HG03521 (cell line): ENCODE data around the gene OR4B1.

Experiments
- ATAC-seq: cut with Tn5 transposase; IDR thresholded peaks from one replicate; pipeline ENCODE4 v1.9.1; 2021; ENCODE audit warnings: mild to moderate bottlenecking, moderate library complexity; ENCODE audit not compliant: unreplicated experiment

OR4B1 gene

DNA sequence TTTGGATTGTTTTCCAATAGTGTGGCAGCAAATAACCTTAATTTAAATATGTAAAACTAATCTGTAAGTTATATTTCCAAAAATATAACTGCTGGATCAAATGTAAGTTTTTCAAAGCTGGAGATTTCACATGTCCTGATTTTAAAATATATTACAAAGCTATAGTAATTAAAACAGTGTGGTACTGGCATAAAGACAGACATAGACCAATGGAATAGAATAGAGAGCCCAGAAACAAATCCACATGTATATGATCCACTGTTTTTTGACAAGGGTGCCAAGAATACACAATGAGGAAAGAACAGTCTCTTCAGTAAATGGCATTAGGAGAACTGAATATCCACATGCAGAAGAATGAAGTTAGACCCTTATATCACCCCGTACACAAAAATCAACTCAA, 32.3 kb downstream of the OR4B1 start:
- ATAC-seq = no peak

- ATAC-seq = no peak
Observed at GRCh38 chr11:48261600-48261999, 45.0 kb downstream of the OR4B1 start.

DNA sequence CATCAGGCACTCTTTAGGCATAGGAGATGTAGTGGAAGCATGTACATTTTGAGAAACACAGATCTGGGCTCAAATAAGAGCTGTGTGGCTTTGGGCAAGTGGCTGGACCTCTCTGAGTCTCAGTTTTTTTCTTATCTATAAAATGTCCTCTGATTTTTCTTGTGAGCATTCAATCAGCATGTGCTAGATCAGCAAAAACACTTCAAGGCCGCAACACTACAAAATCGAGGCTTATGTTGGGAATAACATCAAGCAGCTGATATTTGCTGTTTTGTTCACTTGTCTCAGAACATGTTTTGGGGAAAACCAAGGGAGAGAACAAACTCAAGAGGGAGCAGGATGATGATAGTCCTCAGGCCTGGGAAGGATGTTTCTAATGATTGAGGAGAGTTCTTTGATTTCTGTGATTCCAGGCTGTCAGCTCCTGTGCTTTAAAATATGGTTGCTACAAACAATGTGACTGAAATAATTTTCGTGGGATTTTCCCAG, 46.9 kb downstream of the OR4B1 start, which contains the start of gene OR4X1:
Gene OR4X1 (plus strand): TSS at position 439 of the 489 bp plus-strand sequence. CDS start 0 bp downstream, at position 439.
- no peak for ATAC-seq
